ENCODE results near the gene HSD3B1.

DNA sequence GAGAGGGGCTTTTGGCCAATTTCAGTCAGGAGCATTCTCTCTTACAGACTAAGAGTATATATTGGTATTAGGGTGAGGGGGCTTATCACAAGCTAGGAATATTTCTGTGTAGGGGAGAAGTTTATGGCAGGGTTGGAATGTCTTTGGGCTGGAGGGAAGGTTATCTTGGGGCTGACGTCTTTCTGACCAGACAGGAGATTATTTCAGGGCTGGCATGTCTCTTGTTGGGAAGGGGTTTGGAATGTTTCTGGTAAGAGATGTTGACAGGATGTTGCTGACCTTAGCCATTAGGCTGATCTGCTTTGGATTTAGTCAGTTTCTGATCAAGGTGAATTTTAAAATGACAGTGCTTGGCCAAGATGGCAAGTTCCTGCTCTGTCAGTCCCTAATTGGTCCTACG, 17.8 kb upstream of the HSD3B1 start:
- TF ChIP-seq, protein P1, sequence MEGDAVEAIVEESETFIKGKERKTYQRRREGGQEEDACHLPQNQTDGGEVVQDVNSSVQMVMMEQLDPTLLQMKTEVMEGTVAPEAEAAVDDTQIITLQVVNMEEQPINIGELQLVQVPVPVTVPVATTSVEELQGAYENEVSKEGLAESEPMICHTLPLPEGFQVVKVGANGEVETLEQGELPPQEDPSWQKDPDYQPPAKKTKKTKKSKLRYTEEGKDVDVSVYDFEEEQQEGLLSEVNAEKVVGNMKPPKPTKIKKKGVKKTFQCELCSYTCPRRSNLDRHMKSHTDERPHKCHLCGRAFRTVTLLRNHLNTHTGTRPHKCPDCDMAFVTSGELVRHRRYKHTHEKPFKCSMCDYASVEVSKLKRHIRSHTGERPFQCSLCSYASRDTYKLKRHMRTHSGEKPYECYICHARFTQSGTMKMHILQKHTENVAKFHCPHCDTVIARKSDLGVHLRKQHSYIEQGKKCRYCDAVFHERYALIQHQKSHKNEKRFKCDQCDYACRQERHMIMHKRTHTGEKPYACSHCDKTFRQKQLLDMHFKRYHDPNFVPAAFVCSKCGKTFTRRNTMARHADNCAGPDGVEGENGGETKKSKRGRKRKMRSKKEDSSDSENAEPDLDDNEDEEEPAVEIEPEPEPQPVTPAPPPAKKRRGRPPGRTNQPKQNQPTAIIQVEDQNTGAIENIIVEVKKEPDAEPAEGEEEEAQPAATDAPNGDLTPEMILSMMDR (IDR thresholded peaks at IDR 0.05): no peak
- no peak for TF ChIP-seq POLR2A (IDR thresholded peaks at IDR 0.05)

Data from heart left ventricle (tissue), 13 donors.